Measurements from ENCODE around the gene TBC1D28. TPM values are rescaled to one million over a fixed set of nuclear protein-coding genes. Genes with fewer than 3 reads are reported as not detected.
"Not testable (repeated sequence)": the region's sequence is repeated elsewhere in the genome, so short reads cannot be mapped to it uniquely, and the experiment has no call there.

TBC1D28 gene
- total RNA-seq: not detected

DNA sequence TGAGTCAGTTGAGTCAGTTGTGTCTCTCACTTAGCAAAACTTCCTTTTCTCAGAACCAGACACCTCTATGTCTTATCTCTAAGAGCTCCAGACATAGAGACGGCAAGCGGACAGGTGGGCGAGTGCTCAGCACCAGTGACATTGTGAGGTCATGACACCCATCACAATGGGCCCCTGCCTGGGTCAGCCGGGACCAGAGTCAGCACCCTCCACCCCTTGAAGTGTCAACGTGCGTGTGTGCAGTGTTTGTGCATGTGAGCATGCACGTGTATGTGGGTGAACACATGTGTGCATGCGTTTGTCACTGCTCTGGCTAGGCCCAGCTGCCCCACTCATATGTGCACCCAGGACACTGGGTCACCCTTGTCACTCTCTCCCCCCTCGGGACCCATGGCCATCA is at the start of gene TBC1D28:
TBC1D28 (minus strand) TSS at position 101 of the 400 bp plus-strand sequence. CDS start 3,039 bp downstream, outside the sequence.
- DNase-seq: not testable (repeated sequence)

DNA sequence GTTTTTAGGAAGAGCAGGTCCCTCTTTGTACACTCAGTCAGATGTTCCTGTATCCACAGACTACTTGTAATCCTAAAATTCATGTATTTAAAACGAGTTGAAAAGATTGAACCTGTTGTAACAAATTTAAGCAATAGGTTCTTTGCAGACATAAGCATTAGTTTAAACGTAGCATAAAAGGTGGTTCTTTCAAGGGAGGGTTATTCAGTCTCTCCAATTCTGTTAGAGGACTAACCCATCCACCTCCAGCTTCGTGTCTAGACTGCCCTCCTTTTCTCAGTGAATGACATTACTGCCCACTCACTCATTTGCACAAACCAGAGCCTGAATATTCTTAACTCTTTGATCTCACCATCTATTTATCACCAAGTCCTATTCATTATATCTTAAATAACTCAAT is 38.5 kb upstream of the TBC1D28 start:
- not testable (repeated sequence) for DNase-seq

DNA sequence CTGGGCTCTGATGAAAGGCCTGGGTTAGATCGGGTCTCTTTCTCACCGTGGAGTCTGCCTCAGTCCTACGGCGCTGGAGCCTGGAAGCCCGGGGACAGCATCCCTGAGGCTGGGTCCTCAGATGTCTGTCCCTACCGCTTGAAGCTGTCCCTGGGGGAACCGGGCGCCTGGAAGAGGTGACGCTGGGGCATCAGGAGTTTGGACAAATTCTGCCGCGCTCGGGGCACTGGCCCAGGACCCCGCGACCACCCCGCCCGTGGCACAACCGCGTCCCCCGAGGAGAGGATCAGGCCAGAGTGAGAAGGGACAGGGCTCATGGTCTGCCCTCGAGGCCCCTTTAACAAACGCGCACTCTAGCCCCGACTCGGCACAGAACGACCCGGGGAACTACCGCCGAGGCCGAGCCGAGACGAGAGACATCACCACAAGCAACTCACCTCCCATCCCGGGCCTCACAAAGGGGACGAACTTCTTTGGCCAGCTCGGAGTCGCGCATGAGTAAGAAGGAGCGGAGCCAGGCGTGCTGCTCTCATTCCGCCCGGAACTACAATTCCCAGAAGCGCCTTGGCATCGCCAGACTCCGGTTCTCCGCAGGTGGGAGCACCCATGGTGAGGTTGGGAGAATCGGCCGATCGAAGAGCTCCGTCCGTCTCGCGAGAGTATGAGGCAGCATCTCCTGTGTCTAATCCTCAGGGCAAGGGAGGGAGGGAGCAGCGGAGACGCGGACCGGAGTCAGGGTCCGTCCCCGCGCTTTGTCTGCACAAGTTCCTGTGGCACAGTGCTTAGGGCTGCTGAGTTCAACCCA is 37.8 kb upstream of the TBC1D28 start, which contains the start of gene FOXO3B:
FOXO3B (minus strand) TSS at position 548 of the 805 bp plus-strand sequence. CDS start 663 bp downstream, outside the sequence.
- DNase-seq: peak; percentile 72

DNA sequence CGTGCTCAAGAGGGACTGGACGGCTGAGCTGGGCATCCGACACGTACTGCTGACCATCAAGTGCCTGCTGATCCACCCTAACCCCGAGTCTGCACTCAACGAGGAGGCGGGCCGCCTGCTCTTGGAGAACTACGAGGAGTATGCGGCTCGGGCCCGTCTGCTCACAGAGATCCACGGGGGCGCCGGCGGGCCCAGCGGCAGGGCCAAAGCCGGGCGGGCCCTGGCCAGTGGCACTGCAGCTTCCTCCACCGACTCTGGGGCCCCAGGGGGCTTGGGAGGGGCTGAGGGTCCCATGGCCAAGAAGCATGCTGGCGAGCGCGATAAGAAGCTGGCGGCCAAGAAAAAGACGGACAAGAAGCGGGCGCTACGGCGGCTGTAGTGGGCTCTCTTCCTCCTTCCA is 33.2 kb upstream of the TBC1D28 start:
- DNase-seq: not testable (repeated sequence)

DNA sequence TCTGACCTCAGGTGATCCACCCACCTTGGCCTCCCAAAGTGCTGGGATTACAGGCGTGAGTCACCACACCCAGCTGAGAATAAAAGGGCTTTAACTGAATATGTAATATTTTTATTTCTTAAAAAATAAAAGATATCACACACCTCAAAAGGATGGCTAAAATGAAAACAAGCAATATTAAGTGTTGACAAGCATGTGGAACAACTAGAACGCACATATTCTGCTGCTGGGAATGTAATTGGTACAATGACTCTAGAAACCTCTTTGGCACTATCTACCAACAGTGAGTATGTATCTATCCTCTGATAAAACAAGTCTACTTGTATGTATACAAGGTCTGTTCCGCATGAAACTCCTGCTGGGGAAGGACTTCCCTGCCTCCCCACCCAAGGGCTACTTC is 32.7 kb upstream of the TBC1D28 start:
- not testable (repeated sequence) for DNase-seq

DNA sequence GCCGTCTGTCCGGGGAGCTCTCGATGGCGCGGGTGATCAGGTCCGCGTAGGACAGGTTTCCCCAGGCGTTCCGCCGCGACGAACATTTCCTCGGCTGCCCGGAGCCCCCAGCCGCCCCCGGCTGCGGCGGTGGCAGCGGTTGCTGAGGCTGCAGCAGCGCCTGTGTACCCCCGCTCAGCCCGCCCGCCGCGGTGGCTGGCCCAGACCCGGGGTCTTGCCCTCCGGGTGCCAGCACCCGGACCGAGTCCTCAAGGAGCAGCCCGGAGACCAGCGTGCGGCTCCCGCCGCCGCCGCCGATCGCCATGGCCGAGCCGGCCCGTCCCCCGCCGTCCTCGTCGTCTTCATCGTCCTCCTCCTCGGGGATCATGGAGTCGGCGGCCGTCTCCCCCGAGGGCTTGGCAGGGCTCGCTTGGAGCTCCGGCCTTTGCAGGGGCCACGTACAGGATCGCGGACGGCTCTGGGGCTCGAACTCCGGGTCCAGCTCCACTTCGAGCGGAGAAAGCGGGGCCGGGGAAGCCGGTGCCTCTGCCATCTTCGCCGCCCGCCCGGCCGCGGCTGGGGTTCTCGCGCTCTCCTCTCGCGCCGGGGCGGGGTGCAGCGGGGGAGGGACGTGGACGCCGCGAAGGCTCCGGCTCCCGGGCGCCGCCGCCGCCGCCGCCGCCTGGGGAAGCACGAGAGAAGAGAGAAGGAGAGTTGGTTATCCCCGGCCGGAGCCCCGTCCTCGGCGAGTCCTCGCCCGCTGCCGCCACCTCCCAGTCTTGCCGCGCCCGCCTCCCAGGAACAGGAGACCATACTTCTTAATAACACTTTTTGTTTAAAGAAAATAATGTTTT is 28.4 kb upstream of the TBC1D28 start:
- DNase-seq: not testable (repeated sequence)

DNA sequence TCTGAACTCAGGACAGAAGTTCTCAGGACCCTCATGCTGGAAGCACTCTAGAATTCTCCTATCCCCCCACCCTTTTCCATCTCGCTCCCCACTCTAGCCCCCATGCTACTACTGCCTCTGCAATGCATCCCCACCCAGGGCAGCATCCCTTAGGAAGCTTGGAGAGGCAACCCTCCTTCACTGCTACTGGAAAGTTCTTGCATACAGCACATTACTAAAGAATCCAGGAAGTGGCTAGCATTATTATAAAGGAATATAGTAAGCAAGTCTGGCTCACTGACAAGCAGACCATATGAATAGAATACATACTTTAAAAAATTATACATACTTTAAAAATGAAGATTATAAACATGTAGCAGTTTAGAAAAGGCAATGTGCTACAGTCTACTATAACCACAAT is 24.4 kb upstream of the TBC1D28 start:
- DNase-seq: not testable (repeated sequence)

DNA sequence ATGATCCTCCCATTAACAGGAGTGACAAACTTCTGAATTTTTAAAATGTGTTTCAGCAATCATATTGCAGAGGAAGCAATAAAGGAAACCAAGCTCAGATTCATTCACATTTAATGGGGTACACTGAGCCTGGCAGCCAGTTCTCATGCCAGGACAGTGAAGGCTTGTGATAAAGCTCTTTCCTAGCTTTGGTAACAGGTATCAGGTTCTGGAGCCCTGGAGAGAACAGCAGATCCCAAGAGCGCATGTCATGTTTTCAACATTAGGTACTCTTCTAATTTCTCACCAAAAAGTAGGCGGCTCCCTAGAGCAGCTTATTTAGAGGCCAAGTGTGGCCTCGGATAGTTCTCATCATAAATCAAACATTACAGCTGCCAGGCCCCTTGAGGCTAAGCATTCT is 23.3 kb upstream of the TBC1D28 start:
- DNase-seq: not testable (repeated sequence)

DNA sequence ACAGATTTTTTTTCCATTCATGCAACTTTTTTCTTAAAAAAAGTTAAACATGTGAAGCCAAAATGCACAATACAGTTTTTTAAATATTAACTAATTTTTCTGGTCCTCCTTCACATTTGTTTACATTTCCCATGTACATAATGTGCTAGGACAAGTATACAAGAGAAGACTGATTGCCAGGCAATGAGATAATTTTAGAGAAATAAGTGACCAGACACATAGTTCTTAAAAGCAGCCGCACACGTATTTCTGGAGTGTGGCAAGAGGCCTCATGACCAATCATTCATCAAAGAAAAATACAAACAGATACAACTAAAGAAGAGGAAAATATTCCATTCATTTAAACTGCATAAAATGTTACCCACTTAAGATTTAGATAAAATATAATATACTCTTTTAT is 22.1 kb upstream of the TBC1D28 start:
- DNase-seq: not testable (repeated sequence)

DNA sequence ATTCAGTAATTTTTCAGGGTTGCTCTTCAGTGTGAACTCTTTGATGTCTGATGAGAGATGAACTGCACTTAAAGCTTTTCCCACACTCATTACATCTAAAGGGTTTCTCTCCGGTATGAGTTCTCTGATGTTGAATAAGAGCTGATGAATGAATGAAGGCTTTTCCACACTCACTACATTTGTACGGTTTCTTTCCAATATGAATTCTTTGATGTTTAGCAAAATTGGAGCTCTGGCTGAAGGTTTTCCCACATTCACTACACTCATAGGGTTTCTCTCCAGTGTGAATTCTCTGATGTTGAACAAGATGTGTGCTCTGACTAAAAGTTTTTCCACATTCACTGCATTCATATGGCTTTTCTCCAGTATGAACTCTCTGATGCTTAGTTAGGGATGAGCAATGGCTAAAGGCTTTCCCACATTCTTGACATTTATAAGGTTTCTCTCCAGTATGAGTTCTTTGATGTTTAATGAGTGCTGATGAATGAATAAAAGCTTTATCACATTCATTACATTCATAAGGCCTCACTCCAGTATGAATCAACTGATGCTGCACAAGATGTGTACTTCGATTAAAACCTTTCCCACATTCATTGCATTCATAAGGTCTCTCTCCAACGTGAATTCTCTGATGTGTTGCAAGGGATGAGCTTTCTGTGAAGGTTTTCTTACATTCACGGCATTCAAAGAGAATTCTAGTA is 17.9 kb upstream of the TBC1D28 start:
- DNase-seq: not testable (repeated sequence)

DNA sequence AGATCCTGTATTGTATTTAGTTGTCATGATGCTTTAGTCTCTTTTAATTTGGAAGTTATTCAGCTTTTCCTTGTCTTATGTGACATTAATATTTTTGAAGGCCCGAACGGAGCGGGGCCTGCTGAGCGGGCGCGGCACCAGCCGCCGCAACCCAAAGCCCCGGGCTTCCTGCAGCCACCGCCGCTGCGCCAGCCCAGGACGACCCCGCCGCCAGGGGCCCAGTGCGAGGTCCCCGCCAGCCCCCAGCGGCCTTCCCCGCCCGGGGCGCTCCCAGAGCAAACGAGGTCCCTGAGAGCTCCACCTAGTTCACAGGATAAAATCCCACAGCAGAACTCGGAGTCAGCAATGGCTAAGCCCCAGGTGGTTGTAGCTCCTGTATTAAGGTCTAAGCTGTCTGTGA is 5.9 kb upstream of the TBC1D28 start:
- not testable (repeated sequence) for DNase-seq

DNA sequence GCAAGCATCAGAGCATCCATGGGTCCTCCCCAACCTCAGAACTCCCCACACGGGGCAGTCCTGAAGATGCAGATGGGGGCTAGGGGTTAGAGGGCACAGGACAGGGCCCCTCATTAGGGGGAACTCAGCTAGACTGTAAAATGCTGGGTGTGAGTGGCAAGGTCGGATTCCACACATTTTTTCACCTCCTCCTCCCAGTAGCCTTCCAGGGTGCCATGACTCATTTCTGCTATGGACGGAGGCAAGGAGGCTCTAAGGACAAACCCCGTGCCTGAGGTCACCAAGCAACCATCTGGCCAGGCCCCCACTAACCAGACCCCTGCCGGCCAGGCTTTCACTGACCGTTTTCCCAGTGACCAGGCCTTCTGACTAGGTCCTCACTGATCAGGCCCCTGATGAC is 1.1 kb downstream of the TBC1D28 start:
- not testable (repeated sequence) for DNase-seq

DNA sequence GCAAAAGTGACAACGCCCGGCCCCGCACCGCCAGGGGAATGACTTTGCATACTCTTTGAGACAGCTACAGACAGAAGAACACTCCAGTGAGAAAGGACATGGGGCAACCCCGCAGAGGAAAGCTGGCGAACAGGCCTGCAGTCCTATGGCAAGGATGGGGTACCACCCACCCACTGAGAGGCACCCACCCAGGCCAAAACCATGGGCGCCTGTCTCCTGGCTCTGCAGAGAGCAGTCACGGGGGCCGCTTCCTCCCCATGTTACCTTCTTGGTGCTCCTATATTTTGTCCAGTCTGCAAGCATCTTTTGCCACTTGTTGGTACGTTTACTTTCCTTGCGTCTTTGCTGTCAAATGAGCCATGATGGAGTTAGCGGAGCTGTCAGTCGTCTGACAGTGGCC is 5.8 kb downstream of the TBC1D28 start:
- not testable (repeated sequence) for DNase-seq

DNA sequence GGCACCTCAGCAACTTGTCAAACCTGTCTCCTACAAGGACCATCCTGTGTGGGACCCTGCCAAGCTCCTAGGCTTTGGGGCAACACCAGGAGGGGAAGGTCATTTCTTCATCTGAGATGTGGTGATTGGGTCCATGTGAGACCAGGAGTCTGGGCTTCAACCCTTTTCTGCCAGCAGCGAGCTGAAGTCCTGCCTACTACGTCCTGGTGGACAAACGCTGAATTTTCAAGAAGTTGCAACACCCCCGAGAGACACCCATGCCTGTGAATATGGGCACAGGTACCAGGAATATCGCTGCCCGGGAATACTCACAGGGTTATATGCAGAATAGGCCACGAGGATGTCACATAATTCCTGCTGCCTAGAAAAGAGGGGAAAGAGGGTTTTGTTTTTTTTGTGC is 8.0 kb downstream of the TBC1D28 start:
- DNase-seq: not testable (repeated sequence)

DNA sequence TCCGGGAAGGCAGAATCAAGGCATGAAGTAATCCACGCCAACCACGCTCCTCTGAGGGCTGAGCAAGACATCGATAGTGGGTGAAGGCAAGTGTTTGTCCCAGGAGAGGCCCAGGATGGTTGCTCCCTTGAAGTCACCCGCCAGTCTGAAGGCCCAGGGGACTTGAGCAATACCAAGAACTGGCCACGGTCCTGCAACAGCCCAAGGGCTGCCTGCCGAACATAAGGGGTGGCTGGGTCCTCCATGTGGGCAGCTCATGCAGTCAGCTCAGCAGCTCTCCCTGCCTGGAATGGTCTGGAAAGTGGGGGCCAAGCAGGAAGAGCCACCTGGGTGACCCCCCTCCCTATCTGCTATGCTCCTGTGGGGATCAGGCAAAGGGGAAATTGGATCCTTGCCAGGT is 8.4 kb downstream of the TBC1D28 start:
- not testable (repeated sequence) for DNase-seq

DNA sequence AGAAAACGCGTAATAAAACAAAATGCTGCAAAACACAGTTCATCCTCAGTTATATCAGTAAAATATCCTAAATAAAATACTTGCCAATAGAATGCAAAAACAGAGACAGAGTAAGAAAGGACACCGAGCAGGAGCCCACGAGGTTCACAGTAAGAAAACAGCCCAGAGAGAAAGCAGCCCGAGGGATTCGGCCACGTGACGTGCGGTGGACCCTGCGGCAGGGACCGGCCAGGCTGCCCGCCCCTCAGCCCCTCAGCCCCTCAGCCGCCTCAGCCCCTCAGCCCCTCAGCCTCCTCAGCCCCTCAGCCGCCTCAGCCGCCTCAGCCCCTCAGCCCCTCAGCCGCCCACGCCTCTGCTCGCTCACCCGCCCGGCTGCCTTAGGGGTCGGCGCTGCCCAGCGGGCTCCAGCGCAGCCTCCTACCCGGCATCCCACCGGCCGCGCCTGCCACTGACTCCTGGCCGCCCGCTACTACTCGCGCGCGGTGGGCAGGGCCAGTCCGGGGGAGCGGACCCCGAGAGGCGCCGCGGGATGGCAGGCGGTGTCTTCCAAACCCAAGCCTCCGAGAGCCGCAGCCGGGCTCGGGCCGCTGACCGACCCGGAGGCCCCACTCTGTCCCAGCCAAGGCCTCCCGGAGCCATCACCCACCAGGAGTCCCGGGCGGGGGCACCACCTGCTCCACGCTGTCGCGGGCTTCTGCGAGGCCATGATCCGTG is 9.5 kb downstream of the TBC1D28 start:
- not testable (repeated sequence) for DNase-seq

DNA sequence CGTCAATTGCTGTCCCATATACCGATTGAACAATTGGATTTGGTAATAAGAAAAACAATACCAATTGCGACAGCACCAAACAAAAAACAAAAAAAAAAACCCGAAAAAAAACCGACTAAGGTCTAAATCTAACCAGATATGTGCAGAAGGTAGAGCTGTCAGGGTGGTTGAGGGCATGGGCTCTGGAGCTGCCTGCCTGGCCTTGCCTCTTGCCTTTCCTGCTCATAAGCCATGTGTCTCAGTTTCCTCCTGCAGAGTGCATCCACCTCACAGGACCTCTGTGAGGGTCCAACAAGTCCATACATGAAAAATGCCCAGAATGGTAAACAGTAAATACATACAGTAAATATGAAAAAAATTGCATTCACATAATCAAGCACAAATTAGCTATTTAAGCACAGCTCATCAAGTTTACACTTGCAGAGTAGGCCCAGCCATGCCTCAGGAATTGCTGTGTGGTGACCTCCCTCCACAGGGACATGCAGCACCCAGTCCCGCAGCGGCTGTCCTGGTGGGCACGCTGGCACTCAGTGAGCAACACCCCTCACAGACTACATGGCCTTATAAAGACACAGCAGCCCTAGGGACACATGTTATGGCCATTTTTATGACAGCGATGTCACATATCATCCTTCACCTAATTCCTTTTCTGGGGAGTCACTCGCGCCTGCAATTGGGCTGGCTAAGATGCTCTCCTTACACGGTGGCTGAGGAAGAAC is 17.9 kb downstream of the TBC1D28 start:
- no peak for DNase-seq

DNA sequence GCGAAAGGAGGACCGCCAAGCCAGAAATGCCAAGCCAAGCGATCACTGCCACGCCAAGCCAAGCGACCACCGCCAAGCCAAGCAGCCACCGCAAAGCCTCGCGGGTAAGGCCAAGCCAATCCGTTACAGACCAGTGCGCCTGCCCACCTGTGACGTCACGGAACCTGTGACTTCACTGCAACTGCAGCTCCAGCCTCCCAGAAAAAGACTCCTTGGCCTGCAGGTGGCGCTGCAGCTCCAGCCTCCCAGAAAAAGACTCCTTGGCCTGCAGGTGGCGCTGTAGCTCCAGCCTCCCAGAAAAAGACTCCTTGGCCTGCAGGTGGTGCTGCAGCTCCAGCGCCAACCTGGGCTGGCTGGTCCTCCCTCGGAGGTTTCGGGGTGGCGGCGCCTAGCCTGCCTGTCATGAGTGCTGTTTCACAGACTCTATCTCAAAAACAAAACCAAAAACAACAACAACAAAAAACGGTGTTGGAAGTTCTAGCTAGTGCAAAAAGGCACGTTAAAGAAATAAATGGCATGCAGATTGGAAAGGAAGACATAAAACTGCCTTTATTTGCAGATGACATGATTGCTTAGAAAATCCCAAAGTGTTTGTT is 18.6 kb downstream of the TBC1D28 start:
- peak; percentile 59 for DNase-seq

DNA sequence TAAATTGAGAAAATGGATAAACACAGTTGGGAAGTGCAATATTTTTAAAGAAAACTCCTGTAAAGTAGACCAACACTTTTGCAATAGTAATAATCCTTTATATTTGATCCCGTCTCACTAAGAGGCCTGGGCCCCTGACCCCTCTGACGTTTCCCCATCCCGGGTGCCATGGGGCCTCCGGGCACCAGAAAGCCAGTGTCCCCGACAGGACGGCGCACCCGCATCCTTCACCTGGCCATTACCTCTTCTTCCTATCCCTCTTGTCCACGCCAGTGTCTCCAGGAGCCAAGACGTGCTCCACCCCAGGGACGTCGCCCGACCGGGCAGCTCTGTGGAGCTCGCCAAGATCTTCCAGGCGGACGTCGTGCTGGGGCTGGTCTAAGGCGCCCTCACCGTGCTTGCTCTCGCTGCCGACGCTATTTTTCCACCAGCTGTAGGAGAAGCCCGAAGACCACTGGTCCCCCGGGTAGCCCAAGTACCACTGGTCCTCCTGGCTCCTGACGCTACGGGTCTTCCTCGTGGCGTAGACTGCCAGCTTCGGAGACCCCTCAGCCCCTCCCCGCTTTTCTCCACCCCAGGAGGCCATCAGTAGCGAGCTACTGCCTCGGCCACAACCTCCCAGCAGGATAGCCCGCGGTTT is 19.2 kb downstream of the TBC1D28 start:
- DNase-seq: not testable (repeated sequence)

DNA sequence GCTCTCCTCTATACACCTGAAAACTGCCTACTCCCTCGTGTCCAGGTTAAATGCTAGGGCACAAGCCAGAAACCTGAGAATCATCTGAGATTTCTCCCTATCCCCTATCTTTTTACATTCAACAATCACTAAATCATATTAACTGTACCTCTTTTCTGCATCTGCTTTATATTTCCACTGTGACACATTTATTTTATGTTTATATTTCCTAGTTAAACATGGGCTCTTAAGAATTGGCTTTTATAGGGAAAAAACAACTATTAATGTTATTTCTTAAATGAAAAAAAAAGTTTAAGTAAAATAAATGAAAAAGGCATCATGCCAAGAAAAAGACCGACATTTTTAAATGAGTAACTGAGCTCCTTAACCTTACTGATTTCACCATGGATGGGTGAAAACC is 26.6 kb downstream of the TBC1D28 start:
- not testable (repeated sequence) for DNase-seq
